ENCODE data around the gene OSBPL9. TPM values are rescaled to one million over a fixed set of nuclear protein-coding genes. Genes with fewer than 3 reads are reported as not detected.
A peak's percentile ranks its signal among the peaks of the same experiment; 100 is the strongest.

The OSBPL9 gene
- total and polyA plus RNA-seq, 9 of the 15 experiments (the other 6 are each of a cell fraction or from before 2014, with no cell fraction given) = 43.9 to 217 (median 170) TPM

DNA sequence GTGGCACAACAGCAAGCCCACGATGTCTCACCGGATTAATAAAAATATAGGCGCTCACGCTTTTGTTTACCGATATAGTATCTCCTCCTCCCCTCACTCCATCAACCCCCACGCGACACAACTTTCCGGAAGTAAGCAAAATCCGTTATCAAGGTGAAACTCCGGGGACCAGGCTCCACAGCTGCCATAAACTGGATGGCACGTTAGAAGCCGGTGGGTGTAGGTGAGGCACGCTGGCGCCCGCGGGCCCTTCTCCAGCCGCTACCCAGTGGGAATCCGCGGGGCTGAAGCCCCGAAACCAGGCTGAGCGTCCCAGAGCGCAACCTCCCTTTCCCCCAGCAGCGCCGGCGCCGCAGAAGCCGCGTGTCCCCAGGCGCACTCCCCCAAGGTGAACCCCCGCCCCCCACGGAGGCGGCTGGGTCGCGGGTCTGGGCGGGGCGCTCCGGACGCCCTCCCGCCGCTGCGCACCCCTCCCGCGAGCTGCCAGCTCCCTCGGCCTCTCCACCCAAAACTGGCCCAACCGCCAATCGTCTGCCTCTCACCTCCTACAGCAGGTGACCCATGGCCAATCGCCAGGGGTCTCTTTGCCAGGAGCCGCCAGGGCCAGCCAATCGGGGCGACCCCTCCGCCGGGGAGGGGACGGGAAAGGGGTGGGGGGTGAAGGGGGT is 112.4 kb downstream of the OSBPL9 start (continued):
- TF ChIP-seq ZNF584 (CRISPR knock-in tag; IDR thresholded peaks at IDR 0.05; ENCODE audit: low read depth) (no peak), KDM1A (IDR thresholded peaks at IDR 0.05) (no peak), PYGO2 (tag; IDR thresholded peaks at IDR 0.05) (no peak), STAG1 (CRISPR knock-in tag; IDR thresholded peaks at IDR 0.05; ENCODE audit: borderline replicate concordance) (no peak), EWSR1 (IDR thresholded peaks at IDR 0.05; ENCODE audit: borderline replicate concordance, low read depth, partially characterized antibody) (no peak), TOE1 (IDR thresholded peaks at IDR 0.05; ENCODE audit: borderline replicate concordance) (no peak; the same call in 1 of the 2 replicates), TOE1 (CRISPR knock-in tag; IDR thresholded peaks at IDR 0.05; ENCODE audit: borderline replicate concordance, low read depth) (no peak), ZKSCAN8 (CRISPR knock-in tag; IDR thresholded peaks at IDR 0.05) (no peak)
- TF ChIP-seq, protein P1, sequence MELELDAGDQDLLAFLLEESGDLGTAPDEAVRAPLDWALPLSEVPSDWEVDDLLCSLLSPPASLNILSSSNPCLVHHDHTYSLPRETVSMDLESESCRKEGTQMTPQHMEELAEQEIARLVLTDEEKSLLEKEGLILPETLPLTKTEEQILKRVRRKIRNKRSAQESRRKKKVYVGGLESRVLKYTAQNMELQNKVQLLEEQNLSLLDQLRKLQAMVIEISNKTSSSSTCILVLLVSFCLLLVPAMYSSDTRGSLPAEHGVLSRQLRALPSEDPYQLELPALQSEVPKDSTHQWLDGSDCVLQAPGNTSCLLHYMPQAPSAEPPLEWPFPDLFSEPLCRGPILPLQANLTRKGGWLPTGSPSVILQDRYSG (tag; conservative IDR thresholded peaks at IDR 0.05; ENCODE audit: low read depth) = no peak
- TF ChIP-seq, protein P2, sequence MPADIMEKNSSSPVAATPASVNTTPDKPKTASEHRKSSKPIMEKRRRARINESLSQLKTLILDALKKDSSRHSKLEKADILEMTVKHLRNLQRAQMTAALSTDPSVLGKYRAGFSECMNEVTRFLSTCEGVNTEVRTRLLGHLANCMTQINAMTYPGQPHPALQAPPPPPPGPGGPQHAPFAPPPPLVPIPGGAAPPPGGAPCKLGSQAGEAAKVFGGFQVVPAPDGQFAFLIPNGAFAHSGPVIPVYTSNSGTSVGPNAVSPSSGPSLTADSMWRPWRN (IDR thresholded peaks at IDR 0.05; ENCODE audit: low read depth) = peak; percentile 48
- TF ChIP-seq, protein P3, sequence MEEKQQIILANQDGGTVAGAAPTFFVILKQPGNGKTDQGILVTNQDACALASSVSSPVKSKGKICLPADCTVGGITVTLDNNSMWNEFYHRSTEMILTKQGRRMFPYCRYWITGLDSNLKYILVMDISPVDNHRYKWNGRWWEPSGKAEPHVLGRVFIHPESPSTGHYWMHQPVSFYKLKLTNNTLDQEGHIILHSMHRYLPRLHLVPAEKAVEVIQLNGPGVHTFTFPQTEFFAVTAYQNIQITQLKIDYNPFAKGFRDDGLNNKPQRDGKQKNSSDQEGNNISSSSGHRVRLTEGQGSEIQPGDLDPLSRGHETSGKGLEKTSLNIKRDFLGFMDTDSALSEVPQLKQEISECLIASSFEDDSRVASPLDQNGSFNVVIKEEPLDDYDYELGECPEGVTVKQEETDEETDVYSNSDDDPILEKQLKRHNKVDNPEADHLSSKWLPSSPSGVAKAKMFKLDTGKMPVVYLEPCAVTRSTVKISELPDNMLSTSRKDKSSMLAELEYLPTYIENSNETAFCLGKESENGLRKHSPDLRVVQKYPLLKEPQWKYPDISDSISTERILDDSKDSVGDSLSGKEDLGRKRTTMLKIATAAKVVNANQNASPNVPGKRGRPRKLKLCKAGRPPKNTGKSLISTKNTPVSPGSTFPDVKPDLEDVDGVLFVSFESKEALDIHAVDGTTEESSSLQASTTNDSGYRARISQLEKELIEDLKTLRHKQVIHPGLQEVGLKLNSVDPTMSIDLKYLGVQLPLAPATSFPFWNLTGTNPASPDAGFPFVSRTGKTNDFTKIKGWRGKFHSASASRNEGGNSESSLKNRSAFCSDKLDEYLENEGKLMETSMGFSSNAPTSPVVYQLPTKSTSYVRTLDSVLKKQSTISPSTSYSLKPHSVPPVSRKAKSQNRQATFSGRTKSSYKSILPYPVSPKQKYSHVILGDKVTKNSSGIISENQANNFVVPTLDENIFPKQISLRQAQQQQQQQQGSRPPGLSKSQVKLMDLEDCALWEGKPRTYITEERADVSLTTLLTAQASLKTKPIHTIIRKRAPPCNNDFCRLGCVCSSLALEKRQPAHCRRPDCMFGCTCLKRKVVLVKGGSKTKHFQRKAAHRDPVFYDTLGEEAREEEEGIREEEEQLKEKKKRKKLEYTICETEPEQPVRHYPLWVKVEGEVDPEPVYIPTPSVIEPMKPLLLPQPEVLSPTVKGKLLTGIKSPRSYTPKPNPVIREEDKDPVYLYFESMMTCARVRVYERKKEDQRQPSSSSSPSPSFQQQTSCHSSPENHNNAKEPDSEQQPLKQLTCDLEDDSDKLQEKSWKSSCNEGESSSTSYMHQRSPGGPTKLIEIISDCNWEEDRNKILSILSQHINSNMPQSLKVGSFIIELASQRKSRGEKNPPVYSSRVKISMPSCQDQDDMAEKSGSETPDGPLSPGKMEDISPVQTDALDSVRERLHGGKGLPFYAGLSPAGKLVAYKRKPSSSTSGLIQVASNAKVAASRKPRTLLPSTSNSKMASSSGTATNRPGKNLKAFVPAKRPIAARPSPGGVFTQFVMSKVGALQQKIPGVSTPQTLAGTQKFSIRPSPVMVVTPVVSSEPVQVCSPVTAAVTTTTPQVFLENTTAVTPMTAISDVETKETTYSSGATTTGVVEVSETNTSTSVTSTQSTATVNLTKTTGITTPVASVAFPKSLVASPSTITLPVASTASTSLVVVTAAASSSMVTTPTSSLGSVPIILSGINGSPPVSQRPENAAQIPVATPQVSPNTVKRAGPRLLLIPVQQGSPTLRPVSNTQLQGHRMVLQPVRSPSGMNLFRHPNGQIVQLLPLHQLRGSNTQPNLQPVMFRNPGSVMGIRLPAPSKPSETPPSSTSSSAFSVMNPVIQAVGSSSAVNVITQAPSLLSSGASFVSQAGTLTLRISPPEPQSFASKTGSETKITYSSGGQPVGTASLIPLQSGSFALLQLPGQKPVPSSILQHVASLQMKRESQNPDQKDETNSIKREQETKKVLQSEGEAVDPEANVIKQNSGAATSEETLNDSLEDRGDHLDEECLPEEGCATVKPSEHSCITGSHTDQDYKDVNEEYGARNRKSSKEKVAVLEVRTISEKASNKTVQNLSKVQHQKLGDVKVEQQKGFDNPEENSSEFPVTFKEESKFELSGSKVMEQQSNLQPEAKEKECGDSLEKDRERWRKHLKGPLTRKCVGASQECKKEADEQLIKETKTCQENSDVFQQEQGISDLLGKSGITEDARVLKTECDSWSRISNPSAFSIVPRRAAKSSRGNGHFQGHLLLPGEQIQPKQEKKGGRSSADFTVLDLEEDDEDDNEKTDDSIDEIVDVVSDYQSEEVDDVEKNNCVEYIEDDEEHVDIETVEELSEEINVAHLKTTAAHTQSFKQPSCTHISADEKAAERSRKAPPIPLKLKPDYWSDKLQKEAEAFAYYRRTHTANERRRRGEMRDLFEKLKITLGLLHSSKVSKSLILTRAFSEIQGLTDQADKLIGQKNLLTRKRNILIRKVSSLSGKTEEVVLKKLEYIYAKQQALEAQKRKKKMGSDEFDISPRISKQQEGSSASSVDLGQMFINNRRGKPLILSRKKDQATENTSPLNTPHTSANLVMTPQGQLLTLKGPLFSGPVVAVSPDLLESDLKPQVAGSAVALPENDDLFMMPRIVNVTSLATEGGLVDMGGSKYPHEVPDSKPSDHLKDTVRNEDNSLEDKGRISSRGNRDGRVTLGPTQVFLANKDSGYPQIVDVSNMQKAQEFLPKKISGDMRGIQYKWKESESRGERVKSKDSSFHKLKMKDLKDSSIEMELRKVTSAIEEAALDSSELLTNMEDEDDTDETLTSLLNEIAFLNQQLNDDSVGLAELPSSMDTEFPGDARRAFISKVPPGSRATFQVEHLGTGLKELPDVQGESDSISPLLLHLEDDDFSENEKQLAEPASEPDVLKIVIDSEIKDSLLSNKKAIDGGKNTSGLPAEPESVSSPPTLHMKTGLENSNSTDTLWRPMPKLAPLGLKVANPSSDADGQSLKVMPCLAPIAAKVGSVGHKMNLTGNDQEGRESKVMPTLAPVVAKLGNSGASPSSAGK (IDR thresholded peaks at IDR 0.05) = peak; percentile 34; the same call in 1 of the 2 replicates
- TF ChIP-seq, protein P4, sequence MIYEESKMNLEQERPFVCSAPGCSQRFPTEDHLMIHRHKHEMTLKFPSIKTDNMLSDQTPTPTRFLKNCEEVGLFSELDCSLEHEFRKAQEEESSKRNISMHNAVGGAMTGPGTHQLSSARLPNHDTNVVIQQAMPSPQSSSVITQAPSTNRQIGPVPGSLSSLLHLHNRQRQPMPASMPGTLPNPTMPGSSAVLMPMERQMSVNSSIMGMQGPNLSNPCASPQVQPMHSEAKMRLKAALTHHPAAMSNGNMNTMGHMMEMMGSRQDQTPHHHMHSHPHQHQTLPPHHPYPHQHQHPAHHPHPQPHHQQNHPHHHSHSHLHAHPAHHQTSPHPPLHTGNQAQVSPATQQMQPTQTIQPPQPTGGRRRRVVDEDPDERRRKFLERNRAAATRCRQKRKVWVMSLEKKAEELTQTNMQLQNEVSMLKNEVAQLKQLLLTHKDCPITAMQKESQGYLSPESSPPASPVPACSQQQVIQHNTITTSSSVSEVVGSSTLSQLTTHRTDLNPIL (CRISPR knock-in tag; IDR thresholded peaks at IDR 0.05) = no peak
